Ovary (tissue), 3 donors: ENCODE data around the gene NHS.

Experiments
- CTCF ChIP-seq, 3 donors: fragments of 450-650 bp in 2 of 3; fragments of 200-600 bp in 1 of 3; IDR thresholded peaks; one replicate each; pipeline versions ENCODE4 v1.5.1 to v1.8.0; 2016 to 2022; ENCODE audit warnings: antibody characterized with exemption in 3 of 3, mild to moderate bottlenecking in 1 of 3
- EP300 ChIP-seq: sonication (generic); formaldehyde crosslinking; IDR thresholded peaks from one replicate; pipeline ENCODE4 v1.6.1; 2017; ENCODE audit warnings: antibody characterized with exemption
- donor health status: DM: no; HTN: no; CAD: no.

- TF ChIP-seq CTCF (IDR thresholded peaks at IDR 0.05) (no peak), EP300 (no peak)
Observed at GRCh38 chrX:17484592-17484991, 109.6 kb downstream of the NHS start.
